ENCODE results near the gene DVL1. TPM values are rescaled to one million over a fixed set of nuclear protein-coding genes. Genes with fewer than 3 reads are reported as not detected.

DVL1 gene
- total RNA-seq, 1 donor from 2014 or later: 55.0 TPM

GRCh38 chr1:1324084-1324523, 25.1 kb downstream of the DVL1 start:
- Histone ChIP-seq H3K4me1 (ENCODE audit: insufficient read depth, low read length) (peaks cover 28% of the 10 kb centered on the region), H3K27me3 (ENCODE audit: insufficient read depth, low read length) (no peaks in the 10 kb centered on the region), H3K36me3 (ENCODE audit: insufficient read depth, low read length) (no peaks in the 10 kb centered on the region), H3K27ac (ENCODE audit: low read depth, low read length) (peak overlapping the region; percentile 77), H3K79me2 (ENCODE audit: insufficient read depth, low read length) (peaks cover 74% of the 10 kb centered on the region), H4K20me1 (ENCODE audit: insufficient read depth, low read length) (peaks cover 67% of the 10 kb centered on the region), H3K9ac (ENCODE audit: low read length) (peak overlapping the region; percentile 94), H3K4me2 (ENCODE audit: low read length) (peak overlapping the region; percentile 83), H3K4me3 (ENCODE audit: insufficient read depth, low read depth, low read length) (peak overlapping the region; percentile 82), H3K9me3 (ENCODE audit: insufficient read depth, low read depth, low read length) (no peaks in the 10 kb centered on the region), H2AFZ (ENCODE audit: low read depth, low read length) (peak overlapping the region; percentile 63)
- H3K27me3 Mint-ChIP-seq (ENCODE audit: low read depth, unreplicated experiment): no peaks in the 10 kb centered on the region
- no peak for DNase-seq (ENCODE audit: low read depth)
- TF ChIP-seq EZH2 (IDR thresholded peaks at IDR 0.05; ENCODE audit: insufficient read depth, low read length) (no peak), CTCF (IDR thresholded peaks at IDR 0.05; ENCODE audit: insufficient read depth, low read depth, low read length) (no peak)
- no peak for FAIRE-seq
- no peaks in the 10 kb centered on the region for H3K9me3 Mint-ChIP-seq (ENCODE audit: unreplicated experiment)
- H3K27ac Mint-ChIP-seq (ENCODE audit: unreplicated experiment): no peak overlapping the region
- peaks cover 4% of the 10 kb centered on the region for H3K36me3 Mint-ChIP-seq (ENCODE audit: low read depth, unreplicated experiment)
- H3K4me1 Mint-ChIP-seq (ENCODE audit: low read depth, unreplicated experiment): peaks cover 18% of the 10 kb centered on the region
- peak overlapping the region; percentile 70 for H3K4me3 Mint-ChIP-seq (ENCODE audit: unreplicated experiment)

- FAIRE-seq (no peak), DNase-seq (ENCODE audit: low read depth) (no peak)
- H3K9ac ChIP-seq (ENCODE audit: low read length): peak overlapping the region; percentile 41
- peaks cover 5% of the 10 kb centered on the region for H3K36me3 Mint-ChIP-seq (ENCODE audit: low read depth, unreplicated experiment)
- TF ChIP-seq EZH2 (IDR thresholded peaks at IDR 0.05; ENCODE audit: insufficient read depth, low read length) (no peak), CTCF (IDR thresholded peaks at IDR 0.05; ENCODE audit: insufficient read depth, low read depth, low read length) (no peak)
- H3K4me3 ChIP-seq (ENCODE audit: insufficient read depth, low read depth, low read length): no peak overlapping the region
- peak overlapping the region; percentile 90 for H3K4me3 Mint-ChIP-seq (ENCODE audit: unreplicated experiment)
- peak overlapping the region; percentile 73 for H3K4me2 ChIP-seq (ENCODE audit: low read length)
- no peak overlapping the region for H3K27ac Mint-ChIP-seq (ENCODE audit: unreplicated experiment)
- H3K9me3 ChIP-seq (ENCODE audit: insufficient read depth, low read depth, low read length): no peaks in the 10 kb centered on the region
- peaks cover 35% of the 10 kb centered on the region for H3K4me1 ChIP-seq (ENCODE audit: insufficient read depth, low read length)
- peaks cover 70% of the 10 kb centered on the region for H4K20me1 ChIP-seq (ENCODE audit: insufficient read depth, low read length)
- no peaks in the 10 kb centered on the region for H3K9me3 Mint-ChIP-seq (ENCODE audit: unreplicated experiment)
- peaks cover 26% of the 10 kb centered on the region for H3K4me1 Mint-ChIP-seq (ENCODE audit: low read depth, unreplicated experiment)
- no peaks in the 10 kb centered on the region for H3K27me3 Mint-ChIP-seq (ENCODE audit: low read depth, unreplicated experiment)
- no peaks in the 10 kb centered on the region for H3K36me3 ChIP-seq (ENCODE audit: insufficient read depth, low read length)
- no peaks in the 10 kb centered on the region for H3K27me3 ChIP-seq (ENCODE audit: insufficient read depth, low read length)
- H3K27ac ChIP-seq (ENCODE audit: low read depth, low read length): no peak overlapping the region
- H2AFZ ChIP-seq (ENCODE audit: low read depth, low read length): no peak overlapping the region
- peaks cover 79% of the 10 kb centered on the region for H3K79me2 ChIP-seq (ENCODE audit: insufficient read depth, low read length)
These were observed 26.3 kb downstream of the DVL1 start for GRCh38 chr1:1322952-1323351.

GRCh38 chr1:1322418-1322817, 26.8 kb downstream of the DVL1 start:
- Mint-ChIP-seq H3K36me3 (ENCODE audit: low read depth, unreplicated experiment) (peaks cover 7% of the 10 kb centered on the region), H3K9me3 (ENCODE audit: unreplicated experiment) (no peaks in the 10 kb centered on the region), H3K27me3 (ENCODE audit: low read depth, unreplicated experiment) (no peaks in the 10 kb centered on the region), H3K4me1 (ENCODE audit: low read depth, unreplicated experiment) (peaks cover 26% of the 10 kb centered on the region), H3K27ac (ENCODE audit: unreplicated experiment) (no peak overlapping the region), H3K4me3 (ENCODE audit: unreplicated experiment) (peak overlapping the region; percentile 76)
- H3K27me3 ChIP-seq (ENCODE audit: insufficient read depth, low read length): no peaks in the 10 kb centered on the region
- peaks cover 38% of the 10 kb centered on the region for H3K4me1 ChIP-seq (ENCODE audit: insufficient read depth, low read length)
- peaks cover 83% of the 10 kb centered on the region for H3K79me2 ChIP-seq (ENCODE audit: insufficient read depth, low read length)
- H3K36me3 ChIP-seq (ENCODE audit: insufficient read depth, low read length): no peaks in the 10 kb centered on the region
- no peaks in the 10 kb centered on the region for H3K9me3 ChIP-seq (ENCODE audit: insufficient read depth, low read depth, low read length)
- no peak overlapping the region for H3K9ac ChIP-seq (ENCODE audit: low read length)
- FAIRE-seq (no peak), DNase-seq (ENCODE audit: low read depth) (no peak)
- peaks cover 74% of the 10 kb centered on the region for H4K20me1 ChIP-seq (ENCODE audit: insufficient read depth, low read length)
- H3K4me3 ChIP-seq (ENCODE audit: insufficient read depth, low read depth, low read length): no peak overlapping the region
- H3K27ac ChIP-seq (ENCODE audit: low read depth, low read length): no peak overlapping the region
- TF ChIP-seq CTCF (IDR thresholded peaks at IDR 0.05; ENCODE audit: insufficient read depth, low read depth, low read length): no peak
- TF ChIP-seq EZH2 (IDR thresholded peaks at IDR 0.05; ENCODE audit: insufficient read depth, low read length): no peak
- H2AFZ ChIP-seq (ENCODE audit: low read depth, low read length): no peak overlapping the region
- no peak overlapping the region for H3K4me2 ChIP-seq (ENCODE audit: low read length)
